Measurements from ENCODE around the gene TBL1X.

DNA sequence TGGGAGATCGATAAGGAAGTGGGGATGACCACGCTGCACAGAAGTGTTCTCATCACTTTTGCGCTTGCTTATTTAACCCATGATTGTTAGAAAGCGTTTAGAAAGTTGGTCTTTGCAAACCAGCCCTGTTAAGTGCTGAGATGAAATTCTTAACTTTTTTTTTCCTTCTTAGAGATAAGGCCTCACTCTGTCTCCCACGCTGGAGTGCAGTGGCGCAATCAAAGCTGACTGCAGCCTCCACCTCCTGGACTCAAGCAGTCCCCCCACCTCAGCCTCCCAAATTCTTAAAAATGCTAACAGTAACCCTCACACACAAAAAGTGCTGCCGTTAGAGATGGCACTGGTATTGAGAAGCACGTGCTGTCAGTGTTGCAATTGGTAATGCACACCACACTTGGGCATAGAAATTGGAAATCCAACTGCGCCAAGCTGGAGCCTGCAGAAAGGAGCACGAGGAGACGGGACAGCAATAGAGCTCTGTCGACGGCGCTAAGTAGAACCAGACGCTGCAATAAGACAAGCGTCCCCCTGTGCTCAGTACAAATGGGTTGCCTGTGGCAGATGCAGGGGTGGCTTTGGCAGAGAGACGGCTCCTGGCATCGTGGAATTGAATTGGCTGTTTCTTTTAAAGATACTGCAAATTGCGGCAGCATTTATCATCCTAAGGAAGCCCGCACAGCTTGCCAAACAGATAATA, 113.4 kb downstream of the TBL1X start:
- no peak for TF ChIP-seq SIN3A (IDR thresholded peaks at IDR 0.05; ENCODE audit: borderline replicate concordance, insufficient read depth, low read length)
- no peak for TF ChIP-seq TAF1 (IDR thresholded peaks at IDR 0.05; ENCODE audit: borderline replicate concordance, insufficient read depth, low read length)
